GM18870 (cell line): ENCODE measurements around the gene TLE7.

Experiments used
- ATAC-seq: cut with Tn5 transposase; IDR thresholded peaks from one replicate; pipeline ENCODE4 v1.9.1; 2021; ENCODE audit warnings: moderate library complexity; ENCODE audit not compliant: unreplicated experiment

TLE7 gene

GRCh38 chr16:71414038-71414437, 27.8 kb downstream of the TLE7 start:
- ATAC-seq, result no peak

DNA sequence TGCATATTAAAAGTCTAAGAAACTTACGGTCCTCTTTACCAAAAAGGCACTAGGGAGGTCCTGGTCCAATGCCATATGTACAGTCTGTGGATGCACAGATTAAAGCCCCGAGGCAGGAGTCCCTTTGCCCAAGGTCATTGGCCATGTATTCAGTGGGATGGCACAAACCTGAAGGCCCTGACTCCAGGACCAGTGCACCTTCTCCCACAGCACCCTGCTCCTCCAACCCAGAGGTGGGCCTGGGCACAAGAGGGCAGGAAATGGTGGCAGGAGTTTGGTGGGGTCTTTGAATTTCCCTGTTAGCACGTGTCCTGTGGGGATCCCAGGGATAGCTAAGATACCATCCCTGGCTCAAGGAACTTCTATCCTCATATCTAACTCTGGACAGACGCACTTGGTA, 28.5 kb downstream of the TLE7 start:
- ATAC-seq, result no peak

DNA sequence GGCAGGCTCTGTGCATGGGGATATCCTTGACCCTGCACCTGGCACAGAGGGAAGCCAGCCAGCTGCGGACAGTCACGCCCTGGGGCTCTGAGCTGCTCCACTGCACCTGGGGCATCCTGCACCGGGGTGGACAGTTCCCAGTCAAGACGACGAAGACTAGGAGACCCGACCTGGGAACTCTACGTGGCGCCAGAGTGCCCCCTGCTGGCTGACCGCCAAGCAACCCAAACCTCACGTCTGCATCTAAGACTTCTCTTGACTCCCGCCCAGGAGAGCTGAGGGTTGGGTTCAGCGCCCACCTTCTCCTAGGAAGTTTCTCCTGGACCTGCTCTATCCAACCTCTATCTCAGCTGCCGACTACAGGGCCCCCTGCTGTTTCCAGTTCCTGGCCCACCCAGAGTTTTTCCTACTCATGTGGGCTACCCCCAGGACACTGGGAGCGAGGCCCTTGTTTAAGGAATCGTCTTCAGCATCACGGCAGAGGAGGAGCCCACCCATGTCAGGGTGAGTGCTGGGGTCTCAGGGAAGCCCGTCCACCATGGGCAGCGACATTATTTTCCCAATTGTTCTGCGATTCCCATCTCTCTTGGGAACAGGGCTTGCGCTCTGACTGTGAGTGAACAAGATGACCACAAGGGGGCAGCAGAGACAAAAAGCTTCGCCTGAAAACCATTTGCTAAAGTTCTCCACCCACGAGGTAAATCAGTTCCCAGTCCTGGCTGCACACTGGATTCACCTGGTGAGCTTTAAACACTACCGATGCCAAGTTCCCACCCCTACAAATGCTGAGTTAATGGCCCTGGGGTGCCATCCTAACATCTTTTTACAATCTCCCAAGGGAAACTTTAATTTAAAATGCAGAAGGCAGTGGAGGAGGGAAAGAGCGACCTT, 29.3 kb downstream of the TLE7 start:
- no peak for ATAC-seq

DNA sequence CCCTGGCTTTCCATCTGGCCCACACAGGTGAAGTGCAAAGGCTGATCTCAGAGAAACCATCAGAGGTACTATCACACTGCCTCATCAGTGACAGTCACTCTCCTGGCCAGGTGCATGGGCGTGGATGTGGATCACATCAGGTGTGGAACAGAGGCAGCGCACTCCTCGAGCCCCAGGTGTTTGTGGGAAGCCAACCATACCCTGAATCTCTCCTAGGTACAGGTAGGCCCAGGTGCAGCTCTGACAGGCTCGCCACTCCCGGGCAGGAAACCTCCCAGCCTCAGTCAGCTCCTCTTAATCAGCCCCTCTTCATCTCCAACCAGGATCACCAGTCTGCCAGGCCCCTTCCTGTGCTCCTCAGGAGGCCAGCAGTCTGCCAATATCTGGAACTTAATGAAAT, 31.7 kb downstream of the TLE7 start:
- ATAC-seq, result no peak

DNA sequence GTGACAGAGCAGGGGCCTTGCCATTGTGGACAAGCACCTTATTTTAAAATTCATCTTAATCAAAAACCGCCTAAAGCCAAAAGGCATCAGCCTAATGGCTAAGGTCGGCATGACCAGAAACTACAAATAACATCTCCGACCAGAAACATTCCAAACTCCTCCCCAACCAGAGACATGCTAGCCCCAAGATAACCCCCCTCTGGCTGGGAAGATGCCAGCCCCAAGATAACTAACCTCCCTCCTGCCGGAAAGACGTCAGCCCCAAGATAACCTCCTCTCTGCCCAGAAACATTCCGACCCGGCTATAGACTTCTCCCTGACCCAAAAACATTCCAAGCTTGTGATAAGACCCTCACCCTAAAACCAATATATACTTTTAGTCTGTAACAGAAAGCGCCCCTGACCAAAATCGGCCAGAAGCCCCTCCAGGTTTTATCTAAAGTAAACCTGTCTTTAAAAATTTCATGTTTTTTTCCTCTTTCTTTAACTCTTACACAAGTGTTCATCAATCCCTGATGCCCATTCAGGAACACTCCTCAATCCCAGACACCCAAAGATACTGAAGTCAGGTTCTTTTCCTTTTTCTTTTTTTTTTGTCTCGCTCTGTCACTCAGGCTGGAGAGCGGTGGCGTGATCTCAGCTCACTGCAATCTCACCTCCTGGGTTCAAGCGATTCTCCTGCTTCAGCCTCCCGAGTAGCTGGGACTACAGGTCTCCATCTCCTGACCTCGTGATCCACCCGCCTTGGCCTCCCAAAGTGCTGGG, 32.7 kb downstream of the TLE7 start:
- ATAC-seq, result no peak

GRCh38 chr16:71408536-71408935, 33.3 kb downstream of the TLE7 start:
- no peak for ATAC-seq

DNA sequence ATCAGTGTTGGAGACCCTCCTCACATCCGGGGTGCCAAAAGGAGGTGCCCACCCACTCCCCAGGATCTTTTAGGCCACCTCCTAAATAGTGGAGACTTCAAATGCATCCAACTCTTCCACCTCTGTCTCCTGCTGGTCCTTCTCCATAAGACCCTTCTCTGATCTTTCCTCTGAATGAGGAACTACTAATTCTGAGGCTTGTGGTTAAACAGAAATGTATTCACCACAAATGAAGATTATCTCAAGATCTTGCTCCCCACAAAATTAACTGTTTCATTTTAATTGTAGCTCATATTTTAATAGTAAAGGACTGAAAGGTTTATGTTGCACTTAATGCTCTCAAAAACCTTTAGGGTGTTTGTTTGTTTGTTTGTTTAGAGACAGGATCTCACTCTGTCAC, 34.1 kb downstream of the TLE7 start:
- no peak for ATAC-seq

DNA sequence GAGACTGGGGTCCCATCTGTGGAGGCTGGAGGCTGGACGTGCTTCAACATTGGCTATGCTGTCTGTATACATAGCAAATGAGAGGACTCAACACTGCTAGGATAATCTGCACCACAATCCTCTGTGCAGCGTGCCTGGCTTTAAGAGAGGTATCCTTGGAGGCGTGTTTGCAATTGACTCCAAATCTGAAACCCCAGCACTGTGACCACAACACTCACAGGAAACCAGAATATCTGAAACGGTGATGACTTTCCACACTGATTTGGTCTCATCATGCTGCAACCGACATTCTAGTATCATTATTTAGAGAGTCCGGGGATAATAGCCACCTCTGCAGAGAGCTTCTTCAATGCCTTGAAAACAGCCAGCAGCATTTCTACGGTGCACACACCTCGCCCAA, 35.1 kb downstream of the TLE7 start:
- ATAC-seq, result no peak

GRCh38 chr16:71406316-71406715, 35.5 kb downstream of the TLE7 start:
- no peak for ATAC-seq

GRCh38 chr16:71404364-71404763, 37.5 kb downstream of the TLE7 start:
- no peak for ATAC-seq

DNA sequence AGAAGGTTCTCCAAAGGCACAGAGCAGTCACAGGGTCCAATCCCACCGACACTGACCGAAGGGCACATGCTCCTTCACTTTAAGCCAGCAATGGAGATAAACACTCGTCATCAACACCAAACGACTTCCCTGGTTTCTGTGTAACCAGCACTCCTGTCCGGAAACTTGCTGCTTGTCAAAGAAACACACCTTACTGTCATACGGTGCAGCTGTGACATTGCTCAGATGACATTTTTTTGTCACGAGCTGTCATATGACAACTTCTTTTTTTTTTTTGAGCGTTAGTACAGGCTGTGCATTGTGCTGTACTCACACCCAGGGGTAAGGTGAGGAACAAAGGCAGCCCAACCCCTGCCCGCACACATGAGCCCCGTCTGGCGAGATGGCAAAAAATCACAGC, 39.2 kb downstream of the TLE7 start:
- no peak for ATAC-seq

- no peak for ATAC-seq
Measured at GRCh38 chr16:71402007-71402406, 39.8 kb downstream of the TLE7 start.

- no peak for ATAC-seq
Measured at GRCh38 chr16:71399801-71400563, 41.9 kb downstream of the TLE7 start.

DNA sequence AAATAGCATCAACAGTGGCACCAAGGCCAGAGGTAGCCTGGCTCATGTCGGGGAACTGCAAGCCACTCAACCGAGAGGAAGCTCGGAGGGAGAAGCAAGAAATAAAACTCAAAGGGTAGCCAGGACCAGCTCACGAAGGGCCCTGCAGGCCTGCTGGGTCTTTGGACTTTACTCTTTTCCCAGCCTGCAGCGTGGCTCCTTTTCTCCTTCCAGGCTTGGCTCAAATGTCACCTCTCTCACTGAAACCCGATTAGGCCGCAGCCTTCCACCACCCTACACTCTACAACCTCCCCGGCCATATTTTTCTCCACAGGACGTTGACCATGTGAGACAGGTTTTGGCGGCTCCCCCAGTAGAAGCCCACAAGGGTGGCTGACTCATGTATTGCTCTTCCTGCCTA, 45.3 kb downstream of the TLE7 start:
- no peak for ATAC-seq

DNA sequence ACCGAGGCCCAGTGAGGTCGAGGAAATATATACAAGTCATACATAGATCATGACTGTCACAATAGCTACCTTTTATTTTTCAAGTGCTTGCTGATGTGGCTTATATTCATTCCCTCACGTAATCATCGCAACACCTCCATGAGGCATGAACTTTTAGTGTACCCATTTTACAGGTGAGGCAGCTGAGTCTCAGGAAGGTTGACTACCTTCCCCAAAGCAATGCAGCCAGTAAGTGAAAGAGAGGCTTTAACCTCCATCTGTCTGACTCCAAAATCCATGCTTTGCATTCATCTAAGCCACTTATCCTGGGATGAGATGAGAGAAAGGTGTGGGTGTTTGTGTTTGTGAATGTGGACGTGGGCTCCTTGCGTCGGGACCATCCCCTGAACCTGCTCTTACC, 52.5 kb downstream of the TLE7 start:
- ATAC-seq, result no peak

GRCh38 chr16:71387045-71387871, 54.6 kb downstream of the TLE7 start:
- no peak for ATAC-seq

DNA sequence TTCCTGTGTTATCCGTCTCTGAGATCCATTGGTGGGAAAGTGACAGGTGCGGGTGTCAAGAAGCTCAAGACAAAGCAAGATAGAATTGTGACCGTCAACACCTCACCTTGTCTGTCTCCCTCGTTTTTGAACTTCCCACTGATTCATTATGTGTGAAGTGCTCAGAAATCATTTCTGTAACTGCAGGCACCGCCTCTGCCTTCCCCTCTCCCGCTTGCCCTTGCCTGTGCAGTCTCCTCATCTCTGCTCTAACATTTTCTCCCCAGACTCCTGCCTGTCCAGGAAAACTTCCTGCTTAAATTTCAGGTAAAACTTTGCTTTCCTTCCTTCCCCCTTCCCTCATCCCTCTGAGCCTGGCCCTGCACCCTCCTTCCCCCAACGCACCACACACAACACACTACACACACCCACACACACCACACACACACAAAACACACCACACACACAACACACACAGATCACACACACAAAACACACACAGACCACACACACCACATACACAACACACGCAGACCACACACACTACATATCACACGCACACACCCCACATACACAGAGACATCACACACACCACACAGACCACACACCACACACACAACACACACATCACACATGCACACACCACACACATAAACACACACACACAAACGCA, 57.7 kb downstream of the TLE7 start:
- no peak for ATAC-seq

DNA sequence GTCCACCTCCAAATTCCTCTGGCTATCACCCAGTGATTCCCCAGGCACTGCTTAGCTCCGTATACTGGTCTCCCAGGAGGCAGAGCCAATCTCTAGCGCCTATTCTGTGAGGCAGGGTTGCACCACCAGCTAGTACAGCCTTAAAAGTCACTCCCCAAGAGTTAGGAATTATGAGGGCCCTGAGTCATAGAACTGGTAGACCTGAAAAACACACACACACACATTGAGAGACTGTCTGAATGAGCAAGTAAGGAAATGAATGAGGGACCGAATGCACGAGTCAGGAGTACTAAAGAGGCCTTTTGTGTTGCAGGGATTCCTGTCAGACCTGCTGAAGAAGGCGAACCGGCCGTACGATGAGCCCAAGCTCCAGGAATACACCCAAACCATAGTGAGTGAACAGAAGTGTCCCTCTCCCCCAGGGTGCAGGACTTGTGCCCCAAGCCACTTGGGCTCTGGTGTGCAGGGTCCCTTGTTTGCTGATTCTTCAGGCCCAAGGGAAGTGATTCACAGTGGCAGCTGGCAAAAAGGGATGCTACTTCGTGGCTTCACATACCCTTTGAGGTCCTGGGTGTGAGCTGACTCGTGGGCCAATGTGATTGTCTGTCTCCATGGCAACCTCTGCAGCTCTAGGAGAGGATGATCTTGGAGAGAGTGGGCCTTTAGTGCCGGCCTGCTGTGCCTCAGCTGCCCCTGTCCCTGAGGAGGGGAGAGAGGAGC, 58.6 kb downstream of the TLE7 start:
- ATAC-seq, result no peak

GRCh38 chr16:71380831-71381230, 61.0 kb downstream of the TLE7 start:
- no peak for ATAC-seq
